ENCODE data around the gene KCNAB1.

DNA sequence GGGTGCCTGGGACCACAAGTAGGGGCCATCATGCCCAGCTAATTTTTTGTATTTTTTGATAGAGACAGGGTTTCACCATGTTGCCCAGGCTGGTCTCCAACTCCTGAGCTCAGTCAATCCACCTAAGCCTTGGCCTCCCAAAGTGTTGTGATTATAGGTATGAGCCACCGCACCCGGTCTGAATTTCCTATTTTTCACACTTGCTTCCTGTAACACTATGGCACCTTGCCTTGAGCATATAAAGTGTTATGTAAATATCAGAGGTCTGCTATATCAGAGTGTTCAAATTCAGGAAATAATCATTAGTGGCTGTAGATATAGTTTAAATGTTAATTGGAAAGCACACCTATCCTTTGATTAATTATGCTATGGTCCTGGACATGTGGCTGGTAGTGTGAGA, 165.2 kb downstream of the KCNAB1 start:
- no peak for TF ChIP-seq CTCF (IDR thresholded peaks at IDR 0.05; ENCODE audit: poor library complexity)
- no peak for TF ChIP-seq EZH2 (IDR thresholded peaks at IDR 0.05; ENCODE audit: borderline replicate concordance)
- TF ChIP-seq EZH2phosphoT487 (IDR thresholded peaks at IDR 0.05; ENCODE audit: low read depth, severe bottlenecking, unreplicated experiment) = no peak

All from hepatocyte (in vitro differentiated cells).